T-helper 1 cell treated with Interleukin-12 subunit alpha and Interleukin-12 subunit beta and Interleukin-4 antibody, amounts not matched to agents 30 μg/mL and 1 μg/mL, for 36 hours (primary cell): ENCODE results near the gene PEX11G.

ENCODE experiments used
- H3K27ac Mint-ChIP-seq: one replicate; pipeline ENCODE4 v1.8.0; 2021; ENCODE audit warnings: mild to moderate bottlenecking, mixed read lengths
- H3K27me3 Mint-ChIP-seq: one replicate; pipeline ENCODE4 v1.8.0; 2021; ENCODE audit warnings: low read depth, mixed read lengths
- H3K36me3 Mint-ChIP-seq: one replicate; pipeline ENCODE4 v1.8.0; 2021; ENCODE audit warnings: low read depth, mixed read lengths
- H3K4me1 Mint-ChIP-seq: one replicate; pipeline ENCODE4 v1.8.0; 2021; ENCODE audit warnings: low read depth, mixed read lengths
- H3K4me3 Mint-ChIP-seq: one replicate; pipeline ENCODE4 v1.8.0; 2021; ENCODE audit warnings: mild to moderate bottlenecking, moderate library complexity, mixed read lengths
- H3K9me3 Mint-ChIP-seq: one replicate; pipeline ENCODE4 v1.8.0; 2021; ENCODE audit warnings: mixed read lengths

PEX11G gene

GRCh38 chr19:7488736-7489353, at the start of gene PEX11G:
Gene PEX11G, minus strand, starts transcription at chr19:7489035. Its CDS starts 25 bp downstream, at chr19:7489010.
- Mint-ChIP-seq H3K9me3 (no peaks in the 10 kb centered on the region), H3K27me3 (no peaks in the 10 kb centered on the region), H3K36me3 (no peaks in the 10 kb centered on the region), H3K27ac (peak within 1 kb of the TSS; percentile 88), H3K4me1 (peaks cover 14% of the 10 kb centered on the region), H3K4me3 (peak within 1 kb of the TSS; percentile 83)

GRCh38 chr19:7535998-7536695, 47.3 kb upstream of the PEX11G start:
- Mint-ChIP-seq H3K27me3 (no peaks in the 10 kb centered on the region), H3K36me3 (peaks cover 21% of the 10 kb centered on the region), H3K27ac (peak overlapping the region; percentile 87), H3K9me3 (no peaks in the 10 kb centered on the region), H3K4me3 (peak overlapping the region; percentile 93), H3K4me1 (peaks cover 8% of the 10 kb centered on the region)

- Mint-ChIP-seq H3K9me3 (no peaks in the 10 kb centered on the region), H3K4me1 (peaks cover 8% of the 10 kb centered on the region), H3K36me3 (peaks cover 21% of the 10 kb centered on the region), H3K27me3 (no peaks in the 10 kb centered on the region), H3K27ac (peak within 1 kb of the TSS; percentile 87), H3K4me3 (peak within 1 kb of the TSS; percentile 93)
Measured at GRCh38 chr19:7535047-7535997, 46.5 kb upstream of the PEX11G start, which contains the start of gene PNPLA6. Gene PNPLA6, plus strand, starts transcription at chr19:7535717. Its CDS starts 72 bp downstream, at chr19:7535789.

- H3K9me3 Mint-ChIP-seq = no peaks in the 10 kb centered on the region
- no peaks in the 10 kb centered on the region for H3K27me3 Mint-ChIP-seq
- H3K4me1 Mint-ChIP-seq = peaks cover 8% of the 10 kb centered on the region
- peaks cover 16% of the 10 kb centered on the region for H3K36me3 Mint-ChIP-seq
- peak overlapping the region; percentile 93 for H3K4me3 Mint-ChIP-seq
- H3K27ac Mint-ChIP-seq = peak overlapping the region; percentile 79
Measured at GRCh38 chr19:7534531-7535046, 45.8 kb upstream of the PEX11G start.

- Mint-ChIP-seq H3K4me1 (peaks cover 8% of the 10 kb centered on the region), H3K27me3 (no peaks in the 10 kb centered on the region), H3K36me3 (peaks cover 18% of the 10 kb centered on the region), H3K4me3 (peak overlapping the region; percentile 93), H3K27ac (peak overlapping the region; percentile 79), H3K9me3 (no peaks in the 10 kb centered on the region)
Measured at GRCh38 chr19:7533925-7534480, 45.2 kb upstream of the PEX11G start.

- Mint-ChIP-seq H3K36me3 (peaks cover 12% of the 10 kb centered on the region), H3K27ac (peak overlapping the region; percentile 49), H3K4me1 (peaks cover 8% of the 10 kb centered on the region), H3K4me3 (peak overlapping the region; percentile 93), H3K27me3 (no peaks in the 10 kb centered on the region), H3K9me3 (no peaks in the 10 kb centered on the region)
Measured at GRCh38 chr19:7533281-7533885, 44.5 kb upstream of the PEX11G start.

- Mint-ChIP-seq H3K4me3 (no peak overlapping the region), H3K9me3 (no peaks in the 10 kb centered on the region), H3K27ac (no peak overlapping the region), H3K36me3 (peaks cover 2% of the 10 kb centered on the region), H3K4me1 (no peaks in the 10 kb centered on the region), H3K27me3 (no peaks in the 10 kb centered on the region)
Measured at GRCh38 chr19:7529610-7530490, 41.0 kb upstream of the PEX11G start.

GRCh38 chr19:7529246-7529600, 40.4 kb upstream of the PEX11G start:
- no peak overlapping the region for H3K4me3 Mint-ChIP-seq
- no peaks in the 10 kb centered on the region for H3K27me3 Mint-ChIP-seq

GRCh38 chr19:7528522-7529245, 39.8 kb upstream of the PEX11G start:
- Mint-ChIP-seq H3K4me3 (no peak overlapping the region), H3K27me3 (no peaks in the 10 kb centered on the region), H3K27ac (no peak overlapping the region), H3K4me1 (no peaks in the 10 kb centered on the region), H3K9me3 (no peaks in the 10 kb centered on the region), H3K36me3 (peaks cover 2% of the 10 kb centered on the region)

More at GRCh38 chr19:7529246-7529600, 40.4 kb upstream of the PEX11G start:
- H3K36me3 Mint-ChIP-seq = peaks cover 2% of the 10 kb centered on the region
- no peaks in the 10 kb centered on the region for H3K9me3 Mint-ChIP-seq
- no peak overlapping the region for H3K27ac Mint-ChIP-seq
- H3K4me1 Mint-ChIP-seq = no peaks in the 10 kb centered on the region

- Mint-ChIP-seq H3K4me3 (no peak overlapping the region), H3K27ac (no peak overlapping the region), H3K27me3 (no peaks in the 10 kb centered on the region), H3K9me3 (no peaks in the 10 kb centered on the region), H3K4me1 (no peaks in the 10 kb centered on the region), H3K36me3 (peaks cover 2% of the 10 kb centered on the region)
Measured at GRCh38 chr19:7528192-7528519, 39.3 kb upstream of the PEX11G start.

- H3K27ac Mint-ChIP-seq = no peak overlapping the region
- no peak overlapping the region for H3K4me3 Mint-ChIP-seq
- no peaks in the 10 kb centered on the region for H3K9me3 Mint-ChIP-seq
- H3K4me1 Mint-ChIP-seq = no peaks in the 10 kb centered on the region
- no peaks in the 10 kb centered on the region for H3K27me3 Mint-ChIP-seq
- peaks cover 2% of the 10 kb centered on the region for H3K36me3 Mint-ChIP-seq
Measured at GRCh38 chr19:7527516-7528191, 38.8 kb upstream of the PEX11G start.
